HG02885 (cell line): ENCODE results near the gene DHRS11.

Experiments
- ATAC-seq: cut with Tn5 transposase; IDR thresholded peaks from one replicate; pipeline ENCODE4 v1.9.1; 2021; ENCODE audit warnings: mild to moderate bottlenecking; ENCODE audit not compliant: unreplicated experiment, poor library complexity

Gene DHRS11

GRCh38 chr17:36611345-36612072 lies 19.8 kb downstream of the DHRS11 start:
- no peak for ATAC-seq

GRCh38 chr17:36612323-36612722 lies 20.6 kb downstream of the DHRS11 start:
- ATAC-seq = no peak

DNA sequence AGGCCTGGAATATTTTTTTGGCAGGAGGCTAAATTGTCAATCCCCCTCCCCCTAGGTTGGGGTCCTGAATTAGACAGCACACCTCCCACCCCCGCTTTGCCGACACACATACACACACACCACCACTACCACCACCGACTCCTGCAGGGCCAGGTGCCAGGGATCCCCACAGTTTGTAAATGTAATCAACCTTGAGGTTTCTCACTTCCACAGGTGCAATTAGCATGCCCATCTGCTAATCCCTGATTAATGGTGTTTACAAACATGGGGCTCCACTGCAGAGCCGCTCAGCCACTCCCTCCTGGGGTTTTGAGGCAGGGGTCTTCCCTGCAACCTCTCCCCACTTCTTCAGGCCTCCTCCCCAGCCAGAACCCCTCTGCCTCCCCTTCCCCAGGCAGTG lies 21.5 kb downstream of the DHRS11 start:
- no peak for ATAC-seq

DNA sequence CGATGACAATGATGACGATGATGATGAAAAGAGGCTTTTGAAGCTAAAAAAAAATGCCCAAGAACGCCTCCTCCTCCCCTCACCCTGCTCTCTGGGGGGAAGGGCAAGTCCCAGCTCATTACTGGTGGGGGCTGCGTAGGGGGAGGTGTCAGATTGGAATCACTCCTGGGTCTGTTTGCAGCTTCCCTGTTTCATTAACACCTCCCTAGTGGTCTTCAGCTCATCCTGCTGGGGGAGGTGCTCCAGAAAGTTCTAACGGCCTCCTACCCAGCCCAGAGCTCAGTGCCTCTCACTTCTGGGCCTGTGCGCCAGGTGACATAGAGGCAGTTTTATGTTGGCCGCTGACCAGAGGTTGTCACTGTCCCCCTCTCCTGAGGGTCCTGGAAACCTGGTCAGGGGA lies 22.4 kb downstream of the DHRS11 start:
- ATAC-seq = no peak

DNA sequence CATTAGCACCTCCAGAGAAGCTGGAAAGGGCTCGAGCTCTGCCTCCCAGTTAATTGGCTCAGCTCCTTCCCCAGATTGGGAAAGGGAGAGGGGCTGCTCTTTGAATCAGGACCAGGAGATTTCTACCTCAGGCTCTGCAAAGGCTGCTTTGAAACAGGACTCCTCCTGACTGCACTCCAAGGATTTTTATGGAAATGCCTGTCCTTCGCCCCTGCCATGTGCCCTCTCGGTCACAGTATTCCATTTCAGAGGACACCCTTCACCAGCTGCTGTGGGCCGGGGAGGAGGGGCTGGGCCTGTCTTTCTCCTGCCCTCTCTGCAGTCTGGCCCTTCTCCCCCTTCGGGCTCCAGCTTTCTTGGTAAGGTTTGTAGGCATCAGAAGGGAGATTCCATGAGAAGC lies 23.3 kb downstream of the DHRS11 start:
- ATAC-seq = no peak

DNA sequence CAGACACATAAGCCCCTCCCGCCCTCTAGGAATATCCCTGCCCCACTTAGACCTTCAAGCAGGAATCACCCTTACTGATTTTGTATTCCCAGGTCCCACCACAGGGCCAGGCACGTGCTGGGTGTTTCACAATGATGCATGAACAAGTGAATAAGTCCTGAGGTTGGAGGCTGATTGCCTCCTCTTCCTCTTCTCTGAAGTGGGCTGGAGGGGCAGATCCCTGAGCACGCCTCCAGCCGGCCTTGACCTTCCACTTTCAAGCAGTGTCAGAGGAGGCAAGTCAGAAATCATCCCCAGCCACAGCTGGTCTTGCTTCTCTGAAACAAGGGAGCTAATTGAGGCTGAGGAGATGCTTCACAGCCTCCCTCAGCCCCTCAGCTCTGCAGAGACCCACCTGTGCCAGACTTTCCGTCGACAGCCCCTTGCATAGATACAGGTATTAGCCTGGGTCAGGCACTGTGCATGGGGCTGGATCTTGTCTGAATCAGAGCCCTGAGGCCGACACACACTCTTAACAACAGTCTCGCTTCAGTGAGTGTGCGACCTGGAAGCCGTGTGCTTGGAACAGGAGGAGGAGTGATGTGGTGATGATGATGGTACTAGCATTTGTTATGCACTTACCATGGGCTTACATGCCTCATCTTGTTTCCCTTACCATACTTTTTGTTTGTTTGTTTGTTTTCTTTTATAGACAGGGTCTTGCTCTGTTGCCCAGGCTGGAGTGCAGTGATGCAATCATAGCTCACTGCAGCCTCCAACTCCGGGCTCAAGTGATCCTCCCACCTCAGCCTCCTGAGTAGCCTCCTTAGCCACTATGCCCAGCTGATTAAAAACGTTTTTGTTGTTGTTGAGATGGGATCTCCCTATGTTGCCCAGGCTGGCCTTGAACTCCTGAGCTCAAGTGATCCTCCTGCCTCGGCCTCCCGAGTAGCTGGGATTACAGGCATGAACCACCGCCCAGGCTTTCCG lies 24.7 kb downstream of the DHRS11 start:
- no peak for ATAC-seq

GRCh38 chr17:36617773-36618172 lies 26.1 kb downstream of the DHRS11 start:
- ATAC-seq = no peak

- ATAC-seq = no peak
Measured at GRCh38 chr17:36623281-36623680, 31.6 kb downstream of the DHRS11 start.

DNA sequence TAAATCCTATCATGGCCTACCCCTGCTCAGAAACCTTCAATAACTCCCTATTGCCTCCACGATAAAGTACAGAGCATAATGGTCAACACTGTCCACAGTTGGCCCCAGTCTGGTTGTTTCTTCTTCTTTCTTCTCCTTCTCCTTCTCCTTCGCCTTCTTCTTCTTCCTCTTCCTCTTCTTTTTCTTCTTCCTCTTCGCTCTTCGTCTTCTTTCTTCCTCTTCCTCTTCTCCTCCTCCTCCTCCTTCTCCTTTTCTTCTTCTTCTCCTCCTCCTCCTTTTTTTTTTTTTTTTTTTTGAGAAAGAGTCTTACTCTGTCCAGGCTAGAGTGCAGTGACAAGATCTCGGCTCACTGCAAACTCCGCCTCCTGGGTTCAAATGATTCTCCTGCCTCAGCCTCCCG lies 33.5 kb downstream of the DHRS11 start:
- no peak for ATAC-seq

DNA sequence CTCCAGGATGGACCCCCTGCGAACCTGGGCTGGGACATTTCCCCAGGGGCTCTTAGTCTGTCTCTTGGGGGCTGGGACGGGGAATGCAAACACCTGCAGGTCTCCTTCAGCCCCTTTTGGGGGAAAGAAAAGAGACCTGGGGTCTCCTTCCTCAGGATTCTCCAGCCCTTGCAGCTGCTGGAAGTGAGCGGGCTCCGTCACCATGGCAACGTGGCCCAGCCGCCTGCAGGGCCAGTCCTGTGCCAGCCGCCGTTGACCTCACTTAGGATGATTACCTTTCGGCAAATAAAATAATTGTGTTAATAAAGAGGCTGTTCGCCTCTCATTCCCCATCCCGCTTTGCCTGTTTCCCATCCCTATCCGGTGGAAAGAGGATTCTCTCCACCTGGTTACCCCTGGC lies 35.4 kb downstream of the DHRS11 start:
- ATAC-seq = no peak

- ATAC-seq = no peak
Measured at GRCh38 chr17:36628576-36628975, 36.9 kb downstream of the DHRS11 start.

DNA sequence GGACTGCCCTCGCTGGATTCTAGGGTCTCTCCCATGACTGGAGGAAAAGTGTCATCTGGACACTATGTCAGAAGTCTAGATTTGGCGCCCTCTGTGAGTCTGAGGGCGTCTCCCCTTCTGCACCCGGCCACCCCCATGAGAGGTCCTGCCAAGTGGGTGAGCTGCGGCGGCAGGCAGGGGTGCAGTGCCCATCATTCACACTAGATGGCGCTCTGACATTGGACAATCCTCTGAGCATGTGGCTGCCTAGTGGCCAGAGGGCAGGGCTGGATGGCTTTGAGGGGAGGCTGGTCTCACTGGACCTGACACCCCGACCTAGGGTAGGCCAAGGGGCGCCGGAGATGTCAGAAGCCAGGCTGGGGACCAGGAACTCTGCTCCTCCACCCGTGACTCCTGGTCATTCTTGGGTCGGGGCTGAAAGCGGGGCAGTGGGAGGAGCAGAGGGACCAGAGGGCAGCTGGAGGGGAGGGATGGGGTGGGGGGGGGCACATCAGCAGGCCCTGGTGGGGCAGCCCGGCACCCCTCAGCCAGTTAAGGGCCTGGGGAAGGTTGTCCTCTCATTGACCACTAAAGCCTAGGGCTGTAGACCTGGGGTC lies 37.7 kb downstream of the DHRS11 start:
- peak; percentile 46 for ATAC-seq

DNA sequence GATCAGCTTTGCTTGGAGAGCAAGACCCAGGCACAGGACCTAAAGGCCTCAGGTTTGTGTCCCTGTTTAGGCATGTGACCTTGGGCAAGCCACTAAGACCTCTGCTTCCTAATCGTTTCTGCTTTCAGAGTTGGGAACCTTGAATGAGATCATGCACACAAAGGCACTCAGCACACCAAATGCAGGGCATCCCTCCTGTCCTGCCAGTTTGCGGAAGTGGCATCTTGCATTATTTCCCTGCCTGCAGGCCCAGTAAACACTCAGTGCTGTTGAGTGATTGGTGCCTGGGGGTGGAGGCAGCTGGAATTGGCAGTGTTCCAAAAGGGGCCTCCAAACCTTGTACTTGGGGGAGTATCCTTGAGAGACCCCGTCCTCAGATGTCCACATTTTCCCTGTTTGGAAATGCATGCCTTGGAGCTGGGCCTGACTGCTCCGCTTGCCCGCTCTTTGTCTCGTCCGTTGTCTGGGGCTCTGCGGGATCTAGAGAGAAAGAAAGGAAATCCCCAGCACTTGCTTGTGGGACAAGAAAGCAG lies 38.4 kb downstream of the DHRS11 start:
- ATAC-seq = no peak

DNA sequence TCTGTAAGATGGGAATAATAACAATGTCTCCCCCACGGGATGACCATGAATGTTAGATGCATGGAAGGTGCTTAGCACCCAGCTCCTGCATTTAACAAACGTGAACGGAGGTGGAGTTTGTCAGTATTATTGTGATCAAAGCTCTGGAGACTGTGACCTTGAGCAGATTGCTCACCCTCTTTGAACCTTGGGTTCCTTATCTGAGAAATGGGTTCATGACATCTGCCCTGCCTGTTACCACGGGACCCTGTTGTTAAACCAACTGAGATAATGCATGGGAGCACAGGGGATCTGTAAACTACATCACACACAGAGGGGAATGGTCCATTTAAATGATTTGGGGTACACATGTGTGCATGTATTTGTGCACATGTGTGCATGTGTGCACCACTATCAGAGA lies 39.3 kb downstream of the DHRS11 start:
- no peak for ATAC-seq

GRCh38 chr17:36632916-36633771 lies 41.5 kb downstream of the DHRS11 start:
- no peak for ATAC-seq

GRCh38 chr17:36640346-36640745 lies 48.7 kb downstream of the DHRS11 start:
- no peak for ATAC-seq

GRCh38 chr17:36640836-36641235 lies 49.2 kb downstream of the DHRS11 start:
- no peak for ATAC-seq

DNA sequence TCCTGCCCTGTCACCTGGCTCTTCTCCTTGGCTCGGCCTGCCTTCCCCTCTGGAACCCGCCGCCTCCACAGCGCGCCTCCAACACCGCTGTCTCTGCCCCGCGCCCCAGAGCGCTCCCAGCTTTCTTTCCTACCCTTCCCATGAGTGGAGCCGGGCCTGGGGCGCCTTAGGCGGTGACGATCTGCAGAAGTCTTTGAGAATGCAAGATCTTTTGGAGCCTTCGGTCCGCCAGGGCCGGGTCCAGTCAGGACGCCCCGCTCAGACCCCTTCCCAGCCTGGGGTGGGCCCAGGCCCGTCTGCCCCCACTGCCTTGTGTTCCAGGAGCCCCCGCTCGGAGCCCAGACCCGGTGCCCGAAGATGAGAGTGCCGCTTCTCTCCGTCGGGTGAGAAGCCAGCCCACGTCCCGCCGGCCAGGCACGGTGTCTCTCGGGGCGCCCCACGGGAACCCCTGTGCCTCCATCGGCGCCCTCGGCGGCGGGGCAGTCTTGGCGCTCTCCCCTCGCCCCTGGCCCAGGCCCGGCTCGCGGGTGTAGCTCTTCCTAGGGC lies 49.7 kb downstream of the DHRS11 start:
- no peak for ATAC-seq
